Myometrial cell (primary cell): ENCODE data around the gene TTC27. TPM values are rescaled to one million over a fixed set of nuclear protein-coding genes. Genes with fewer than 3 reads are reported as not detected.

ENCODE experiments used
- total RNA-seq: library from RNA; depleted of rRNA; stranded (reverse); fragments of >200 nt; gene quantifications from 2 replicates; pipeline ENCODE4 v1.2.3, GENCODE V29; 2015

TTC27 gene
- total RNA-seq: 19.9 and 25.0 TPM in 2 replicates

DNA sequence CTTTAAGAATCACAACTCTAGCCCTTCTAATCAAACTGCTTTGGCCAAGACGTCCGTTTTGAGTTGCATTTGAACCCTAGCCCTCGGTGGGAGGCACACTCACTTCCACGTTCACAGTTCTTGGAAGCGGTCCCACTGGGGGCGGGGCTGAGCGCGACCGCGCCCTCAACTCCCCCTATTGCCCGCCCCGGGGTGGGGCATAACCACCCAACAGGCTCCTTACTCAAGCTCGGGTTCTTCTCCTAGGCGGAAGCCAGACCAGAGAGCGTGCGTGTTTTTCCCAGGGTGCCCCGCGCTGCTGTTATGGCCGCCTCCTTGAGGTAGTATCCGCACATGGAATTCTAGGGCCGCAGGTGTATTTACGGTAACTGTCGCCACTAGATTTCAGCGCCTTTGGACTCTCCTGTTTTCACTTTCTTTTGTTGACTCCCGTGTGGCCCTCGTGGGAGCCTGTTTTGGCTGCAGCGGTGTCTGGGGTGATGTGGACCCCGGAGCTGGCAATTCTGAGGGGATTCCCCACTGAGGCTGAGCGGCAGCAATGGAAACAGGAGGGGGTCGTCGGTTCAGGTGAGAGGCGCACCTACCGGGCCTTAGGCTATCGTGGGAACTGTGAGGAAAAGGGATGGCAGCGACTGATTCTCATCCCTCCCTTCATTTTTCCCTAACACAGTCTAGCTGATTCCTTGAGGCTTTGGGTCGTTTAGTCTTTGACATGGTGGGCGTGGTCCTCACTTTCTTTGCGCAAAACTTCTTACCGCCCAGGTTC, at the start of gene TTC27:
Gene TTC27, plus strand, starts transcription at position 237 of the 766 bp plus-strand sequence. Its CDS starts 243 bp downstream, at position 480.

